ENCODE measurements around the gene DHRS2. TPM values are rescaled to one million over a fixed set of nuclear protein-coding genes. Genes with fewer than 3 reads are reported as not detected.

Gene DHRS2
- total and polyA plus RNA-seq, 2 donors (not counting 1 experiment from before 2014, with no cell fraction given): not detected

- Histone ChIP-seq H3K4me3 (ENCODE audit: control extremely low read depth in 1 of 5, extremely low read depth in 1 of 5, insufficient read depth in 1 of 5, low read depth in 2 of 5, low read length in 4 of 5) (no peak overlapping the region), H3K27ac (ENCODE audit: low read length in 2 of 2) (no peak overlapping the region), H3K79me2 (ENCODE audit: control insufficient read depth, insufficient read depth, low read length) (no peaks in the 10 kb centered on the region), H3K9me3 (ENCODE audit: control extremely low read depth in 1 of 3, control insufficient read depth in 2 of 3, insufficient read depth in 1 of 3, low read length in 2 of 3) (no peaks in the 10 kb centered on the region), H4K20me1 (ENCODE audit: control insufficient read depth, insufficient read depth, low read length, poor library complexity, severe bottlenecking) (no peaks in the 10 kb centered on the region), H3K27me3 (replicated peaks in 1 of 4; ENCODE audit: control extremely low read depth in 1 of 4, control insufficient read depth in 3 of 4, insufficient read depth in 4 of 4, low read length in 3 of 4) (peaks cover 0 to 3% (median 0%) of the 10 kb centered on the region in 4 experiments), H2AFZ (ENCODE audit: insufficient read depth, low read depth, low read length, poor library complexity, severe bottlenecking) (no peak overlapping the region), H3K9ac (ENCODE audit: low read length) (no peak overlapping the region), H3K36me3 (replicated peaks in 1 of 2; ENCODE audit: control extremely low read depth in 1 of 2, control insufficient read depth in 1 of 2, extremely low read depth in 1 of 2, insufficient read depth in 2 of 2, low read length in 1 of 2) (no peaks in the 10 kb centered on the region), H3K4me2 (replicated peaks; ENCODE audit: low read depth, low read length, poor library complexity, severe bottlenecking) (no peak overlapping the region), H3K4me1 (ENCODE audit: control insufficient read depth in 2 of 2, insufficient read depth in 2 of 2, low read length in 2 of 2) (no peaks in the 10 kb centered on the region)
- ChIA-PET POLR2A (no interaction called here), CTCF (no interaction called here)
- Mint-ChIP-seq H3K27me3 (peaks cover 23% of the 10 kb centered on the region), H3K27ac (no peak overlapping the region), H3K4me1 (no peaks in the 10 kb centered on the region), H3K9me3 (ENCODE audit: insufficient read depth) (no peaks in the 10 kb centered on the region), H3K4me3 (no peak overlapping the region)
- intact Hi-C loops (cut with micrococcal nuclease): no loop called here
- ATAC-seq (ENCODE audit: low read depth): no peak
- DNase-seq: no peak
- WGBS (ENCODE audit: insufficient coverage): 70% methylated on average over 1 of the region's 5 CpGs
- TF ChIP-seq CTCF (IDR thresholded peaks at IDR 0.05) (no peak), EZH2 (IDR thresholded peaks at IDR 0.05; ENCODE audit: borderline replicate concordance, insufficient read depth, low read depth, low read length, poor library complexity, severe bottlenecking) (no peak)
Measured at GRCh38 chr14:23661542-23661941, 25.4 kb downstream of the DHRS2 start.

- Mint-ChIP-seq H3K4me1 (no peaks in the 10 kb centered on the region), H3K9me3 (ENCODE audit: insufficient read depth) (no peaks in the 10 kb centered on the region), H3K27me3 (peaks cover 23% of the 10 kb centered on the region), H3K27ac (no peak overlapping the region), H3K4me3 (no peak overlapping the region)
- TF ChIP-seq EZH2 (IDR thresholded peaks at IDR 0.05; ENCODE audit: borderline replicate concordance, insufficient read depth, low read depth, low read length, poor library complexity, severe bottlenecking) (no peak), CTCF (IDR thresholded peaks at IDR 0.05) (no peak)
- Histone ChIP-seq H3K4me2 (replicated peaks; ENCODE audit: low read depth, low read length, poor library complexity, severe bottlenecking) (no peak overlapping the region), H3K27me3 (replicated peaks in 1 of 4; ENCODE audit: control extremely low read depth in 1 of 4, control insufficient read depth in 3 of 4, insufficient read depth in 4 of 4, low read length in 3 of 4) (peaks cover 0 to 3% (median 0%) of the 10 kb centered on the region in 4 experiments), H2AFZ (ENCODE audit: insufficient read depth, low read depth, low read length, poor library complexity, severe bottlenecking) (no peak overlapping the region), H3K9me3 (ENCODE audit: control extremely low read depth in 1 of 3, control insufficient read depth in 2 of 3, insufficient read depth in 1 of 3, low read length in 2 of 3) (no peaks in the 10 kb centered on the region), H3K4me1 (ENCODE audit: control insufficient read depth in 2 of 2, insufficient read depth in 2 of 2, low read length in 2 of 2) (no peaks in the 10 kb centered on the region), H3K9ac (ENCODE audit: low read length) (no peak overlapping the region), H3K27ac (ENCODE audit: low read length in 2 of 2) (no peak overlapping the region), H3K4me3 (ENCODE audit: control extremely low read depth in 1 of 5, extremely low read depth in 1 of 5, insufficient read depth in 1 of 5, low read depth in 2 of 5, low read length in 4 of 5) (no peak overlapping the region), H3K79me2 (ENCODE audit: control insufficient read depth, insufficient read depth, low read length) (no peaks in the 10 kb centered on the region), H3K36me3 (replicated peaks in 1 of 2; ENCODE audit: control extremely low read depth in 1 of 2, control insufficient read depth in 1 of 2, extremely low read depth in 1 of 2, insufficient read depth in 2 of 2, low read length in 1 of 2) (no peaks in the 10 kb centered on the region), H4K20me1 (ENCODE audit: control insufficient read depth, insufficient read depth, low read length, poor library complexity, severe bottlenecking) (no peaks in the 10 kb centered on the region)
- no CpG with 5 or more reads among the region's 2 CpGs for WGBS (ENCODE audit: insufficient coverage)
- intact Hi-C loops (cut with micrococcal nuclease): loop anchor here (2.0 kb wide), 1 partner anchor 70 kb away; no protein-coding TSS in a partner anchor
- ATAC-seq (ENCODE audit: low read depth) (no peak), DNase-seq (no peak)
- ChIA-PET CTCF (no interaction called here), POLR2A (no interaction called here)
Measured at GRCh38 chr14:23663127-23663526, 27.0 kb downstream of the DHRS2 start.
